ENCODE data around the gene MRNIP. TPM values are rescaled to one million over a fixed set of nuclear protein-coding genes. Genes with fewer than 3 reads are reported as not detected.

MRNIP gene
- total RNA-seq, 1 donor from 2014 or later = 11.8 TPM

- Histone ChIP-seq H3K4me3 (ENCODE audit: low read depth, low read length) (no peak overlapping the region), H3K27me3 (ENCODE audit: control insufficient read depth, insufficient read depth, low read length) (no peaks in the 10 kb centered on the region), H3K36me3 (ENCODE audit: control insufficient read depth, insufficient read depth, low read length) (peaks cover 53% of the 10 kb centered on the region)
- DNase-seq (ENCODE audit: low read depth) (no peak), FAIRE-seq (no peak)
- TF ChIP-seq CTCF (IDR thresholded peaks at IDR 0.05; ENCODE audit: insufficient read depth, low read length, severe bottlenecking) = no peak
Observed at GRCh38 chr5:179832039-179832745, 26.4 kb downstream of the MRNIP start.

GRCh38 chr5:179830818-179831468 is 27.7 kb downstream of the MRNIP start:
- no peak for TF ChIP-seq CTCF (IDR thresholded peaks at IDR 0.05; ENCODE audit: insufficient read depth, low read length, severe bottlenecking)
- Histone ChIP-seq H3K4me3 (ENCODE audit: low read depth, low read length) (no peak overlapping the region), H3K27me3 (ENCODE audit: control insufficient read depth, insufficient read depth, low read length) (no peaks in the 10 kb centered on the region), H3K36me3 (ENCODE audit: control insufficient read depth, insufficient read depth, low read length) (peaks cover 46% of the 10 kb centered on the region)
- no peak for FAIRE-seq
- DNase-seq (ENCODE audit: low read depth) = no peak

GRCh38 chr5:179829732-179830435 is 28.7 kb downstream of the MRNIP start:
- no peak overlapping the region for H3K4me3 ChIP-seq (ENCODE audit: low read depth, low read length)
- FAIRE-seq (no peak), DNase-seq (ENCODE audit: low read depth) (no peak)
- no peaks in the 10 kb centered on the region for H3K27me3 ChIP-seq (ENCODE audit: control insufficient read depth, insufficient read depth, low read length)
- peaks cover 56% of the 10 kb centered on the region for H3K36me3 ChIP-seq (ENCODE audit: control insufficient read depth, insufficient read depth, low read length)
- TF ChIP-seq CTCF (IDR thresholded peaks at IDR 0.05; ENCODE audit: insufficient read depth, low read length, severe bottlenecking) = no peak

GRCh38 chr5:179828756-179829421 is 29.7 kb downstream of the MRNIP start:
- no peak for DNase-seq (ENCODE audit: low read depth)
- TF ChIP-seq CTCF (IDR thresholded peaks at IDR 0.05; ENCODE audit: insufficient read depth, low read length, severe bottlenecking) = no peak

GRCh38 chr5:179827680-179828079 is 30.9 kb downstream of the MRNIP start:
- Histone ChIP-seq H3K4me3 (ENCODE audit: low read depth, low read length) (no peak overlapping the region), H3K27me3 (ENCODE audit: control insufficient read depth, insufficient read depth, low read length) (no peaks in the 10 kb centered on the region), H3K36me3 (ENCODE audit: control insufficient read depth, insufficient read depth, low read length) (peaks cover 60% of the 10 kb centered on the region)
- TF ChIP-seq CTCF (IDR thresholded peaks at IDR 0.05; ENCODE audit: insufficient read depth, low read length, severe bottlenecking) = no peak
- no peak for FAIRE-seq
- peak; percentile 35 for DNase-seq (ENCODE audit: low read depth)

More at GRCh38 chr5:179828756-179829421, 29.7 kb downstream of the MRNIP start:
- Histone ChIP-seq H3K27me3 (ENCODE audit: control insufficient read depth, insufficient read depth, low read length) (no peaks in the 10 kb centered on the region), H3K36me3 (ENCODE audit: control insufficient read depth, insufficient read depth, low read length) (peaks cover 63% of the 10 kb centered on the region), H3K4me3 (ENCODE audit: low read depth, low read length) (no peak overlapping the region)
- no peak for FAIRE-seq
